Iris pigment epithelial cell (primary cell): ENCODE measurements around the gene NT5C2.

Experiments
- DNase-seq: peaks from one replicate; pipeline ENCODE4 v3.0.0-alpha.2; 2011; ENCODE audit warnings: low read depth

The NT5C2 gene

GRCh38 chr10:103124420-103125096 is 68.5 kb downstream of the NT5C2 start:
- DNase-seq, result no peak

DNA sequence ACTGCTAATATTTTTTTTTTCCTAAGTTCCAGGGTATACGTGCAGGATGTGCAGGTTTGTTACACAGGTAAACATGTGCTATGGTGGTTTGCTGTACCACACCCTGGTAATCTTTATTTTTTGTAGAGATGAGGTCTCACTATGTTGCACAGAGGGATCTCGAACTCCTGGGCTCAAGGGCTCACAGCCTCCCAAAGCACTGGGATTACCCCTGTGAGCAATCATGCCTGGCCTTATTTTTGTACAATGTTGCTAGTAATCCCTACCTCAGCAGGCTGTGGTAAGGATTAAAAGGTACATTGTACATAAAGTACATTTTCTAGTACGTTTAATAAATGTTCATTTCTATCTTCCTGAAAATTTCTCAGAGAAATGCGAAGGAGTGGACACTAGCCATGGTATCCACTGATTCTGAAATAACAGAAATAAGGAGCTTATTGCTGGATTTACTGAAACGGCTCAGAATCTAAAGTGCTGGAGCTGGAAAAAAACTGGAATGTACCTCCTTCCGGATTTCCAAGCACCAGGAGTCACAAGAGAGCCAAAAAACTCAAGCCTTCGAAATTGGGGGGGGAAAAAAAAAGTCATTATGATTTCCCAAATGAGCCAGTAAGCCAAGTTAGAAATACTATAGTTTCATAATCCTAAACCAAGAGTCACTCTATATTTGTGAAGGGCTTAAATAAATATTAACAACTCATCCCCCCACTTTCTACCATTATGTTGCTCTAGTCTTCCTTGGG is 69.6 kb downstream of the NT5C2 start:
- DNase-seq, result no peak

- DNase-seq, result peak; percentile 25
These were observed 71.9 kb downstream of the NT5C2 start for GRCh38 chr10:103120977-103121735.

GRCh38 chr10:103120546-103120945 is 72.5 kb downstream of the NT5C2 start:
- no peak for DNase-seq

DNA sequence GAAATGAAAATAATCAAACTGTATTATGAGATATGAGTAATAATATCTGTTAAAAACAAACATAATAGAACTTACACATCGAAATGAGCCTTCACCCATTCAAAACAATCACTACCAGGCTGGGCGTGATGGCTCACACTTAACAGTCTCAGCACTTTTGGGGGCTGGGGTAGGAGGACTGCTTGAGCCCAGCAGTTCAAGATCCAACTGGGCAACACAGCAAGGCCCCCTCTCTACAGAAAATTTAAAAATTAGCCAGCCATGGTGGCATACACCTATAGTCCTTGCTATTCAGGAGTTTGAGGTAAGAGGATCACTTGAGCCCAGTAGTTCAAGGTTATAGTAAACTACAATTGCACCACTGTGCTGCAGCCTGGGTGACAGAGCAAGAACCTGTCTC is 75.8 kb downstream of the NT5C2 start:
- no peak for DNase-seq

DNA sequence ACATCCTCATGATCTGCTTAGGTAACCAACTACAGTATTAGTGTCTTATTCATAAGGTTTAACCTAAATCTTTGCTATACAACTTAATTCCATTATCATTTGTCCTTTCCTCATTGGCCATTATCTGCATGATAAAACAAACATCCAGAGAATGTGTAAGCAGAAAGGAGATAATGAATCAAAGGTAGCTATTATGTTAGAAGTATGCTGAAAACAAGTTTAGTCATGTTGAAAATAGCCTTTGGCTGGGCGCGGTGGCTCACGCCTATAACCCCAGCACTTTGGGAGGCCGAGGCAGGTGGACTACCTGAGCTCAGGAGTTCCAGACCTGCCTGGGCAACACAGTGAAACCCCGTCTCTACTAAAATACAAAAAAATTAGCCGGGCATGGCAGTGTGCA is 78.2 kb downstream of the NT5C2 start:
- no peak for DNase-seq

- DNase-seq, result no peak
These were observed 80.9 kb downstream of the NT5C2 start for GRCh38 chr10:103111918-103112877.

DNA sequence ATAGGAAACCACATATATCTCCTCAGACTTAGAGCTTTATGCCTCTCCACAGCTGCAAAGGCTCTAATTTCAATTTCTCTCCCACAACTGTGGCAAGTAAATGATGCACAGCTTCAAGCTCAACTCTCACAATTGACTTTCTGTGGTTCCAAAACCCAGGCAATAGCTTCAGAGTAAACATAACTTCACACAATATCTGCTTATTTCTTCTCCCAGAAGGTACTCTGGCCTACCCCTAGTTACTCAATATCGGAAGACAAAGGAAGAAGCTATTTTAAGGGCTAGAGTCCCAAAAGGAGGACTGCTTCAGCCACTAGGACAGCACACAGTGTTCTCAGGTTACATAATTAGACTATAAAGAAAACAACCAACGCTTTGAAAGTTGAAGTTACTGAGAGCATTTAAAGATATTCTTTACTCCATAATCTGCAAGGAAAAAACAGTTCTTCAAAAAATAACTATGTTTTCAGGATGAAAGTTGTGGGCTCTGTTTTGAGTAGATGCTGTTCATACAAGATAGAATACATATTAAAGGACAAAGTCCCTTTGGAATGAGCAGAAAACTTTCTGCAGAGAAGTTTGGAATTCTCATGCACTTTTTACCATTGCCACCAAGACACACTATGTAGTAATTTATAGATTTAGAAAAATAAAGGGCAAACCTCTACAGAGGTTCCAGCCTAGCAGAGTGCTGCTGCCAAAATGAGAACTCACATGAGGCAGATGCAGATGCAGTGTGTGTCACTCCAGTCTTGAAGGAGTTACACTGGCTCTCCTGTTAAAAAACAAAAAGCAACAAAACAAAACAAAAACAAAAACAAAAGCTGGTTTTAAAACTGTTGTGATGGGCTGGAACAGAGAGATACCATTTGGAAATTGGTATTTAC is 81.8 kb downstream of the NT5C2 start:
- DNase-seq, result peak; percentile 65

- no peak for DNase-seq
These were observed 82.7 kb downstream of the NT5C2 start for GRCh38 chr10:103110407-103110806.

DNA sequence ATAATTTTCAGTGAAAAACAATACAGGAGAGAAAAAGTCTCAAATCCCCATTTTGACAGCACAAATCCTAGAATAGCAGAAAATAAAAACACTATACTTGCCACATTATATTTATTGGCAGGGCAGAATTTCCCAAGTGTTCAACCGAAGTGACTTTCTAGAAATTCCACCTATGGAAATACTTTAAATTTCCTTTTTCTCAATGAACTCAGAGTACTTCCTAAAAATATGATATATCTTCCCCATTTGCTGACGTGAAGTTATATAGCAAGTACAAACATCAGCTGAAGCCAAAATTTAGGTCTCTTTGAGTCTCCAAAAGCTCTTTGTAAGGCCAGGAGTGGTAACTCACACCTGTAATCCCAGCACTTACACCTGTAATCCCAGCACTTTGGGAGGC is 83.3 kb downstream of the NT5C2 start:
- DNase-seq, result no peak

- no peak for DNase-seq
These were observed 86.5 kb downstream of the NT5C2 start for GRCh38 chr10:103106539-103106938.

- no peak for DNase-seq
These were observed 87.6 kb downstream of the NT5C2 start for GRCh38 chr10:103105462-103105861.

DNA sequence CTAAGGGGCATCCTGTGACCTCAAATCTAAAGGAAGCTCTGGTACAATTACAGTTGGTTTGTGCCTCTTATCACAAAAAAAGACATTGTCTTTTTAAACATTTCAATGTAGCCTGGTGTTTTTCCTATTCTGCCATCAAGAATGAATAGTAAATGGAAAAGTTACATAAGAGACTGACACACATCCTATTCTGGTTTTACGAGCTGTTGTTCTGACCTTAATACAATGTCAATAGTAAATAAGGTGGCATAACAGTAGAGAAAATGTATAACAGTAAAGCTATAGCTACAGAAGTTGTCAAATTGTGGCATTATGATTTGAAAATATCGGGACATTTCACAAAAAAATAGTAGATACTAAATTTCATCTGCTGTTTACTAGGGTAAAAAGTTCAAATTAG is 88.4 kb downstream of the NT5C2 start:
- no peak for DNase-seq

DNA sequence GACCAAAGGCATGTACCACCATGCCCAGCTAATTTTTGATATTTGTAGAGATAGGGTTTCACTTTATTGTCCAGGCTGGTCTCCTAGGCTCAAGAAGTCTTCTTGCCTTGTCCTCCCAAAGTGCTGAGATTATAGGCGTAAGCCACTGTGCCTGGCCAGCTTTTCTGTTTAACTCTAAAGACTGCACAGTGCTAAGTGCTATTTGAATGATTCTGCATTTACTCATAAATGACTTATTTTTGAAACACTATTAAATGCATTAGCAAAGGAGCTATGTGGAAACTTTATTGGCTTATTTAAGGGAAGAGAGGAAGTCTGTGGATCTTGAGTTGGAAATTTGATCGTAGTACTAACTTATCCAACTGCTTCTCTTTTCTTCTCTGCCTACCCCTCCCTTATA is 89.1 kb downstream of the NT5C2 start:
- DNase-seq, result no peak

DNA sequence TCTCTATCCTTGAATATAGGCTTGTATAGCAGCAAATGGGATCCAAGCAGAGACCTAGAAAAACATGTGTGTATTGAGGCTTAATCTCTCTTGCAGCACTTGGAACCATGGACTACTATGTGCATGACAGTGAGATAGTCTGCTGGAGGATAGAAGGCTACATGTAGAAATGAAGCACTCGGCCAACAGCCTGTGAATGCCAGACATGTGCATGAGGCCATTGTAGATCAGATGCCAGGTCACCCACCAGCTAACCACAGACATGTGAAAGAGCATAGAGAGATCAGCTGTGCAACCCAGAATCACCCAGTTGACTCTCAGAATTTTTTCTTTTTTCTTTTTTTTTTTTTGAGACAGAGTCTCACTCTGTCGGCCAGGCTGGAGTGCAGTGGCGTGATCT is 90.9 kb downstream of the NT5C2 start:
- DNase-seq, result no peak

DNA sequence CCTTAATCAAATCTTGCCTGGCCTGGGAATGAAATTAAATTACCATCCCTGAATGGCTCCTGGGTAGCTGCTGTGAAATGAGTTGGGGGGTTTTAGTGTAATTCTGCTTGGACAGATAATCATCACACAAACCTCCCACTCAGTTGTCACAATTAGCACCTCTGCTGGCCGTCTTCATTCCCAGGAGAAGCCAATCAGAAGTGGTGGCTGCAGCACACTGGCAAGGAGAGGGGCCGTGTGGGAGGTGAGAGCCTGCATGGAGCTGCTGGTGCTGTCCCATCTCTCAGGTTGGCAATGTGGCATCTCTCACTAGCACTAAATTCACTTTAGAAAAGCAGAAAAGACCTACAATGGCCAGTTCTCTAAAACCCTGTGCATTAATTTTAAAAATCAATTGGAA is 92.5 kb downstream of the NT5C2 start:
- no peak for DNase-seq

- DNase-seq, result no peak
These were observed 94.8 kb downstream of the NT5C2 start for GRCh38 chr10:103098240-103098639.

DNA sequence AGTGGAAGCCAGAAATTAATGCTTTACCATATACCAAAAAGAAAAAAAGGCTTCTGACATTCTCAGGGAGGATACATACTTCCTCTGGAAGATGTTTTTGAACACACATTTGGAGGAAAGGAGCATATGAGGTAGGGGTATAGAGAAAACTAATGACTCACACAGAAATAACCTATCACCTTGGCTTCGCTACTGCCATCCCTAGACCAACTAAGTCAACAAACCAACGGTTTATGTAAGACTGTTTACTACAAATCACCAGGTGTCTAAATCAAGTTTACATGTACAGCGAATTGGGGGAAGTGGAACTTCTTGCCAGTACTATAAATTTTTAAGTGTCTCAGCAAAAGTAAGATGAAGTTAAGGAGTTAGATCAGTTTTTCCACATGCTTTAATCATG is 96.9 kb downstream of the NT5C2 start:
- DNase-seq, result no peak

DNA sequence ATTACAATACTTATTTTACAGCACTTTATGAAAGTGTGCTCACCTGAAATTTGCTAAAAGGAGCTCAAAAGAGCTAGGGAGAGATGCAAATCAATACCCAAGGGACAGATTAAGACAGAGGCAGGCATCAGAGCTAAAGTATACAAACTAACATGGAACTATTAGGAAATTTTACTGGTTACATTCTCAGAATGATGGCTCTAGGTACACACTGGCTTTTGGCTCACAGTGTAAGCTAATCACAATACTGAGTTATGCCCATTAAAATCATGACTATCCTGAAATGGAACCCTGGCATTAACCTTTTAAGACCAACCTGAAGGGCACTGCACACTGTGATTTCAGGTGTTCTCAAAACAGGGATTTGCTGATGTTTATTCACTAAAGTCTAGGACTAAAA is 98.1 kb downstream of the NT5C2 start:
- no peak for DNase-seq

DNA sequence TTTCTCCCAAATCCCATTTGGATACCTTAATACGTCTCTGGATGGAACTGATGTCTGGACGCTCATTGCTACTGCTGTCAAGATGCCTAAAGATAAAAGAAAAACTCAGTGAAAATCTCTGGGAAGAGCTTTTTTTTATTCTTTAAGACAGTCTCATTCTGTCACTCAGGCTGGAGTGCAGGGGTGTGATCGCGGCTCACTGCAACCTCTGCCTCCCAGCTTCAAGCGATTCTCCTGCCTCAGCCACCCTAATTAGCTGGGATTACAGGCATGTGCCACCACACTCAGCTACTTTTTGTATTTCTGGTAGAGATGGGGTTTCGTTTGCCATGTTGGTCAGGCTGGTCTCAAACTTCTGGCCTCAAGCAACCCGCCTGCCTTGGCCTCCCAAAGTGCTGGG is 102.2 kb downstream of the NT5C2 start:
- no peak for DNase-seq

GRCh38 chr10:103089493-103089892 is 103.6 kb downstream of the NT5C2 start:
- DNase-seq, result no peak
